Activated CD8-positive, alpha-beta memory T cell treated with anti-CD3 and anti-CD28 coated beads for 24 hours (primary cell): Measurements from ENCODE around the gene HSPA6.
A peak's percentile ranks its signal among the peaks of the same experiment; 100 is the strongest.
"Not testable (repeated sequence)": the region's sequence is repeated elsewhere in the genome, so short reads cannot be mapped to it uniquely, and the experiment has no call there.

Experiments
- DNase-seq: peaks from one replicate; pipeline ENCODE4 v3.0.0-alpha.2; 2020

HSPA6 gene

GRCh38 chr1:161538925-161539479, 14.7 kb downstream of the HSPA6 start:
- DNase-seq: not testable (repeated sequence)

DNA sequence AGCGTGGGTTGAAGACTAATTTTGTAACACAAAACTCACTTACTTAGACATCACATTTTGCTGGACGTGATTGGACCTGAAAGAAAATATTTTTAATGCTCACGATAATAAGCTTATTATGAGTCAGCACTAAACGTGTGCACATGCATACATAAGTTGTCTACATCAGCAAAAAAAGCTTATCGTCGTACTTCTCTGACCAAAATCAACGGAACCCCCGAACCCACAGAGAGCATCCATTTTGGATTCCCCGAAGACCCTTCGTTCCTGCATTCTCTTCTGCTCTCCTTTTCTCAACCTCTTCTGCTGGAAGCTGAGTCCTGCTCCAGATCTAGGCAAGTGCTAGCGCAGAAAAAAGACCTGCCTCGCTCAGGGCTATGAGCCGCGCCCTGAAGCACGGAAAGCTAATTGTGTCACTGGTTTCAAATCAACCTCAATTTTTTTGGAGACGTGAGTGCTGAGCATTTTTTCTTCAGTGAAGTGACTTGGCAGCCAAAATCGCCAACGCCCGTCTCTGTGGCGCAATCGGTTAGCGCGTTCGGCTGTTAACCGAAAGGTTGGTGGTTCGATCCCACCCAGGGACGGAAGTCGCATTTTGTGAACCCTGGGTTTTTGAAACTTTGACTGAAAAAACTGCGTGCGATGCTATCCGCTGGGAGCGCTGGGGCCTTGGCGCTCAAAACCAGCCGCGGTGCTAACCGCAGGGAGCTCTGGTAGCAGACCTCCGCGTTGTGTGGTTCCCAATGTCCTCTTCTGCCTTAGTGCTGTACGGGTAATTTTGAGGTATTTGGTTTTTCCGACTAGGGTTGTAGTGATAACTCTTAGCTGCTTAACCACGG, 15.6 kb downstream of the HSPA6 start:
- DNase-seq: peak; percentile 100

- DNase-seq: not testable (repeated sequence)
Measured at GRCh38 chr1:161540570-161540960, 16.2 kb downstream of the HSPA6 start.

- not testable (repeated sequence) for DNase-seq
Measured at GRCh38 chr1:161542091-161542559, 17.8 kb downstream of the HSPA6 start.

DNA sequence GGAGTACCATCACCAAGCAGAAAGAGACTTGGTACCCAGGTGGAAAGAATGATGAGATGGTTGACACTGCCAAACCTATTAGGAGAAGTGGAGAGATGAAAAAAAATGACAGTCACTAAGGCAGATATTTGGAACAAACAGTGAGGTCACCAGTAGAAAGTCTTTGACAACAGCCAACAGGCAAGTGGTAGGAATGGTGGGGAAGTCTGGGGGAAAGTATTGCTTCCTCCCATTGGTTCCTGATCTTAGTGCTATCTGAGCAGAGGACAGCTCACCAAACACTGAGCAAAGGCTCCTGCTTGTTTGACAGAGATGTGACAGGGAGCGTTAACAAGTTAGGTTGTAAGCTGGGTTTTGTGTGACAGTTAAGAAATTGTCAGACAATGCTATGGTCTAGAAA, 18.8 kb downstream of the HSPA6 start:
- DNase-seq: not testable (repeated sequence)

DNA sequence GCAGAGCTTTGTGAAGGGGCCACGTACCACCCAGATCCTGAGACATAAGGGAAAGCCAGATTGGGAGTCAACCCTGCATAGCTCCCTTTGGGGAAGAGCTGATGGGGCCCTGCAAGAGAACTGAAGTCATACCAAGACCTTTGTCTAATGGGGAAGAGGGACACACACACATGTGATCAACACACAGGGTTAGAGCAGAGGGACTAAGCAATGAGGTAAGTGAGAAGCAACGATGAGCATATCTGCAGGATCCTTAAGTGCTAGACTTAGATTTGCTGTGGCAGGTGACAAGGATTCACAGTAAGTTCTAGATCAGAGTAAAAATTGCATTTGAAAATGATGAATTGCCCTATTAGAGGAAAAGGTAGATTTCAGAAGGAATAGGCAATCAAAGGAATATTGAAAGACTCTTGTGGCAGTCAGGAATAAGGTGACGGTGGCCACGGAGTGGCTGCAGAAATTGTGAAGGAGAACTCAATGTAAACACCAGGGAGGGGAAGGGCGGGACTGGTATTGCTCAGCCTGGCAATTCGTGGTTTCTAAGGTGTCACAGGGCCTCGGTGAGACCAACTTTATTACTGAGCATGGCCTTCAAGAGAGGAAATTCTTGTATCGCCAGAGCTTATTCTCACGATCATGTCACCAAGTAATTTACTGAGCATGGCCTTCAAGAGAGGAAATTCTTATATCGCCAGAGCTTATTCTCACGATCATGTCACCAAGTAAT, 20.8 kb downstream of the HSPA6 start:
- not testable (repeated sequence) for DNase-seq

GRCh38 chr1:161547995-161548741, 23.8 kb downstream of the HSPA6 start:
- not testable (repeated sequence) for DNase-seq

GRCh38 chr1:161548749-161549406, 24.5 kb downstream of the HSPA6 start:
- DNase-seq: not testable (repeated sequence)

DNA sequence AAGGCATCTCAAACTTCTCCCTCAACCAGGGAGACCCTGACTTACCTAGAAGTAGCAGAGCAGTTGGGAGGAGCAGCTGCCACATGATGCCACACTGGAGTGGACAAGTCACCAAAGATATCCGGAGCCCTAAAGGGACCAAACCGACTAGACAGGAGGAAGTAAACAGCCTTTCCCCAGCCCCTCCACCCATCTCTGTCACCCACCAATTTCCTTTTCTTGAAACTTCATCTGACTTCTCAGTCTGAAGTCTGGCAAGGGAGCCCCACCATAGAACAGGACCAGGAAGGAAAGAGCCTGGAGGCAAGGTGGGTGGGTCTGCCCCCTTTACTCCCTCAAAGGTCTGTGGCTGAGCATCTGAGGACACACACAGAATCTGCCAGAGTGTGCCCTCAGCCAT, 25.3 kb downstream of the HSPA6 start, which contains the start of gene FCGR3A:
TSS of gene FCGR3A (minus strand) at position 167 of the 400 bp plus-strand sequence. CDS start at position 85, 82 bp downstream.
- no peak for DNase-seq

DNA sequence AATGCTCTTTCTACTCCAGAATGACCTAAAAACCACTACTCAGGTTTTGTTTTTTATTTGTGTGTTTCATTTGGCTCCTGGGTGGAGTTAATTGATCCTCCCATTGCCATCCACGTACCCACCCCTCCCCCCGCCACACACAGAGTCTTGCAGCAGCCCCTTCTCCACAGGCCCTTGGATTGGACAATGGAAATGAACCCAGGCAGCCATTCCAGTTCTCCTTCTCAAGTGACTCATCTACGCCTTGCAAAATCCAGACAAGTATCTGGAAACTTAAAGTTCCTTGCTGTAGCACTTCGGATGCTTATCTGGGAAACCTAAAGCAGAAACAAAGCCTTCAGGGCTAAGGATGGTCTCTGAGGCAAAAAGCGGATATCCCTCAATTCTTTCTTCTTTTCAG, 26.6 kb downstream of the HSPA6 start:
- not testable (repeated sequence) for DNase-seq

DNA sequence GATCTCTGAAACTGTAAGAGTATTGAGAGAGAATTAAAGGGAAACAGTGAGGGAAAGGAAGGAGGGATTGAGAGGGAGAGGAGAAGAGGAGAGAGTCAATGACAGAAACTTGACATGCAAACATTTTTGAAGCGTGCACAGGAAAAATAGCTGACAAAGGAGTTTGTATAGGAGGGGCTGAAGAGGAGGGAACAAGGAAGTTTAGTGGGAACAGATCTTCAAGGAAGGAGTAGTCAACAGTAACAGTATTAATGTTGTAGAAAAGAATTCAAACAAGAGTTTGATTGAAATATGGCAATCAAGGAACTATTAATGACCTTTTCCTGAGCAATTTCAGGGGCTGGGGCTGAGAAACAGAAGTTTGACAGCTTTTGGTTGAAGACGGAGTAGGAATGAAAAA, 29.3 kb downstream of the HSPA6 start:
- not testable (repeated sequence) for DNase-seq

GRCh38 chr1:161554340-161554739, 30.0 kb downstream of the HSPA6 start:
- DNase-seq: not testable (repeated sequence)

GRCh38 chr1:161554815-161555417, 30.6 kb downstream of the HSPA6 start:
- DNase-seq: not testable (repeated sequence)

DNA sequence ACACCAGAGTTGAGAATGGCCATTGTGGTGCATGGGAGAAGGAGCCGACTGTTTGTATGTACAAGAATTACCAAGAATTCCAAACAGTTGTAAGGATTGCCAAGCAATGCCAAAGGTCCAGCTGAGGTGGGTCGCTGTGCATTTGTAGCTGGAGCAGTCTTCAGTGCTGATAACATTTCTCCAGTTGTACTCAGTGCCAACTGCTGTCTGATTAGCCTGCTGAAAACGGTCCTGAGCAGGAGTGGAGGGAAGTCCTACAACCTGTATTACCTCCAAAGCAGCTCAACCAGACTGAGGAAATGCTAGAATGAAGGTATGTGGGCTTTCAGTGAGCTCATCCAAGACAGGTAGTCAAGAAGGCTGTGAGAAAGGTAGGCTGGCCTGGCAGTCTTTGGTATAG, 31.8 kb downstream of the HSPA6 start:
- not testable (repeated sequence) for DNase-seq

- not testable (repeated sequence) for DNase-seq
Measured at GRCh38 chr1:161556990-161557389, 32.6 kb downstream of the HSPA6 start.

DNA sequence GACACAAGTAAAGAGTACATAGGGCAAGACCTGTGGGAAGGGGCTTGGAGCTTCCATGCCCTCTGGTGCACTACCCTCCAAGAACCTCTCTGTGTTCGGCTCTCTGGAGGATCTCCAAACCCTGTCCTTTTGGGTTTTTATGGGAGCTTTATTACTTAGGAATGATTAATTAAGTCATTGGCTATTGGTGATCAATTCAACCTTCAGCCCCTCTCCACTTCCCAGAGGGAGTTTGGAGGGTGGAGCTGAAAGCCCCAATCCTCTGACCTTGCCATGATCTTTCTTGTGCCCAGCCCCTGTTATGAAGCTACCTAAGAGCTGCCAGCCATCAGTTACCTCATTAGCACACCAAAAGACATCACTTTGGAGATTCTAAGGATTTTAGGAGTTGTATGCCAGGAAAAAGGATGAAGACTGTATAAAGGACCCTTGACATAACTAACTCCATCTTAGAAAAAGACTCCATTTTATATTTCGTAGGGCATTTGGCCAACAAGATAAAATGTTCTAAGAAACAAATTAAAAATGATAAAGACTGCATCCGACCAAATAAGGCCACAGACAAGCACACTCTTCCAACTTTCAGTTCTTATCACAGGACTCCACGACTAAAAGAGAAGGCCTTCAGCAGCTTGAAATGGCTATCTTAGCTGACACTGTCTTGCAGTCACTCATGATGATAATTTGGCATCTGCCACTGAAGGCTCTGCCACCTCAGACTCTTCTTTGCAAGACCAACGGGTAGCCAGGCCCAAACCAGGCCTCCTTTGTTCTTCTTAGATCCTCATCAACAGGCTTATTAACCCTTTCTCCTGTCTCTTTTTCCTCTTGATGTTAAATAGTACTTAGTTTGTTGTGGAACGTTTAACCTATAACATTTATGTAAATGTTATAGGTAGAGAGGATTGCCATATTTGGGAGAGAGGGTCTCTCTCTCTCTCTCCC, 33.4 kb downstream of the HSPA6 start:
- not testable (repeated sequence) for DNase-seq

DNA sequence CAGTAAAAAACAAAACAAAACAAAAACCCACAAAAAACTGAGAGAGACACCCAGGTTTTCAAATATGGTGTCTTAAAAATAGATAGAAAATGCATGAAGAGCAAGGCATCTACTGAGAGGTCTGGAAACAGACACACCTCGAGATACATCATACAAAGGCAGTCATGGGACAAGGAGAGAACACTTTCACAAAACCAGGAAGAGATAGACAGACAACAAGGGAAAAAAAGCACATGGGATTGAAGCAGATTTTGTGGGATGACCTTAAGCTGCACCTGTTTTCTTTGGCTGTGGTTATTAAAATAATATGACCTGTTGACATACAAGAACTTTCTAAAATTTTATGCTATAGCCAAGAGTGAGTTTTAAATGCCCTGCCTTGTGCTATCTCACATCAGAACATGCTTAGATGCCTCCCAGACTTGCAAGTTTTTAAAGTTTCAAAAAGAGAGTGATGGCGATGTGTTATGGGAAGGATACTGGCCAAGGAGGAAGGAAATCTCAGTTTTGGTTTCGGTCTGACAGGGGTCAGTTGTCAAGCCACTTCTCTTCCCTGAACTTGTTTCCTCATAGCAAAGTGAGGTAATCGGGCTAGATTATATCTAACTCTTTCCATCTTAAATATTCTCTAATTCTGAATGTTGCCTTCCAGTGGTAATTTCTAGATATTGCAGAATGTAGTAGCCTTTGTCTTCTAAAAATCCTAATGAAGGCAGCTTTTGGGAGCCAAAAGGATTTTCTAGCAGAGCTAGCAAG, 36.8 kb downstream of the HSPA6 start:
- not testable (repeated sequence) for DNase-seq

DNA sequence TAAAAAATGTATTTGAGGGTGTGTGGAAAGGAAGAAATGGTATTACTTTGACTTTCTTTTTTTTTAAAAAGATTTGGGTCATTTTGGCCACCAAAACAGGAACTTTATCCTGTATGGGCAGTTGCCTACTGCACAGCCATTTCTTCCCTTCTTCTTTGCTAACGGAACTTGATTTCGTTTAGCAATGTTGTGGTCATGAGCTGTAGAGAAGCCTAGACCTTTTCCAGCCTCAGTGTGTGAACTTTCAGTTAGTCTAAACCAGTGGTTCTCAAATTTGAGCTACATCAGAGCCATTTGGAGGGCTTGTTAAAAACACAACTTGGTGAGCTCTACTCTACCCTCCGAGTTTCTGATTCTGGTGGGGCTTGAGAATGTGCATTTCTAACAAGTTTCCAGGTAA, 38.1 kb downstream of the HSPA6 start:
- DNase-seq: not testable (repeated sequence)

DNA sequence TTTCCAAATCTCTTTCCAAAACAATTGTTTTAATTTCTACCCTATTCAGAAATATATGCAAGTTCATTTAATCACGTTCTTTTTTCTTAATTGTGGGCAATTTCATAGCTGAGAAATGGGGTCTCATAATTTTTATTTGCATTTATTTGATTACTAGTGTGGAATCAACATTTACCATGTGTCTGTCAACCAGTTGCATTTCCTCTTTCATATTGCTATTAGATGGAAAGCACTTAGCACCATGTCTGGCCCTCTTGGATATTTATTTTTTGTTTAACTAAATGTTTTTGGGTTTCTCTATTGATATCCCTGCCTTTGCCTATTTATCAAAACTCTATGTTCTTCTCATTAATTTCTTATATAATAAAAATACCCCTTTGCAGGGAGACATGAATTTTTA, 39.2 kb downstream of the HSPA6 start:
- not testable (repeated sequence) for DNase-seq

DNA sequence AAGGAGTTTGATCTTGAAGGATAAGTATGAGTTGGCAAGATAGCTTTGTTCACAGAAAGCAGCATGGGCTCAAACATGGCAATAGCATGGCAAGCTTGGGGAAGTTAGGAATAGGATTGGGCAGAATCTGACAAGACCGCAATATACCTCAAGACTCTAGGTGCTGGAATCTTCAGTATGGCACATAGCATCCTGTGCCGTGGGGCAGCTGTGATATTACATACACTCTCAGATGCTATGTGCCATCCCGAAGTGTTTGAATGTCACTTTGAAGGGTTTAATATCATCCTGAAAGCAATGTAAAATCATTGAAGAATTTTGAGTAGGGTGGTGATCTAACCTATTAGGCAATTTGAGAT, 42.2 kb downstream of the HSPA6 start:
- DNase-seq: not testable (repeated sequence)
